KMS-11 (cell line): ENCODE results near the gene ZNF195.
"Not testable (repeated sequence)": the region's sequence is repeated elsewhere in the genome, so short reads cannot be mapped to it uniquely, and the experiment has no call there.

Experiments used
- H2AFZ ChIP-seq: fragments of 200-600 bp; sonication (generic); 2 replicates; pipeline ENCODE4 v1.6.1; 2016; ENCODE audit warnings: antibody characterized with exemption, mixed run types, low read depth
- H3K27ac ChIP-seq: fragments of 200-600 bp; sonication (generic); 2 replicates; pipeline ENCODE4 v1.6.1; 2016; ENCODE audit warnings: mild to moderate bottlenecking, mixed run types
- H3K27me3 ChIP-seq: fragments of 200-600 bp; sonication (generic); 2 replicates; pipeline ENCODE4 v1.6.1; 2017; ENCODE audit warnings: mild to moderate bottlenecking, low read depth, mixed run types, moderate library complexity; ENCODE audit not compliant: insufficient read depth
- H3K36me3 ChIP-seq: fragments of 200-600 bp; sonication (generic); 2 replicates; pipeline ENCODE4 v1.6.1; 2017; ENCODE audit warnings: mild to moderate bottlenecking, mixed run types; ENCODE audit not compliant: insufficient read depth
- H3K4me1 ChIP-seq: fragments of 200-600 bp; sonication (generic); 2 replicates; pipeline ENCODE4 v1.6.1; 2016; ENCODE audit warnings: mild to moderate bottlenecking, low read depth, mixed run types; ENCODE audit not compliant: poor library complexity, severe bottlenecking
- H3K4me2 ChIP-seq: fragments of 200-600 bp; sonication (generic); 2 replicates; pipeline ENCODE4 v1.7.0; 2016; ENCODE audit warnings: mild to moderate bottlenecking, mixed run types
- H3K4me3 ChIP-seq: fragments of 200-600 bp; sonication (generic); IDR thresholded peaks from 2 replicates; pipeline ENCODE4 v1.6.1; 2017; ENCODE audit warnings: low read depth, low read length, mixed read lengths; ENCODE audit not compliant: insufficient read depth
- H3K79me2 ChIP-seq: fragments of 200-600 bp; sonication (generic); 2 replicates; pipeline ENCODE4 v1.6.1; 2016; ENCODE audit warnings: low read depth, mixed run types; ENCODE audit not compliant: insufficient read depth
- H3K9ac ChIP-seq: fragments of 200-600 bp; sonication (generic); 2 replicates; pipeline ENCODE4 v1.6.1; 2016; ENCODE audit warnings: mild to moderate bottlenecking, mixed run types
- H4K20me1 ChIP-seq: fragments of 200-600 bp; sonication (generic); 2 replicates; pipeline ENCODE4 v1.6.1; 2016; ENCODE audit warnings: mild to moderate bottlenecking, mixed run types; ENCODE audit not compliant: insufficient read depth

Gene ZNF195

DNA sequence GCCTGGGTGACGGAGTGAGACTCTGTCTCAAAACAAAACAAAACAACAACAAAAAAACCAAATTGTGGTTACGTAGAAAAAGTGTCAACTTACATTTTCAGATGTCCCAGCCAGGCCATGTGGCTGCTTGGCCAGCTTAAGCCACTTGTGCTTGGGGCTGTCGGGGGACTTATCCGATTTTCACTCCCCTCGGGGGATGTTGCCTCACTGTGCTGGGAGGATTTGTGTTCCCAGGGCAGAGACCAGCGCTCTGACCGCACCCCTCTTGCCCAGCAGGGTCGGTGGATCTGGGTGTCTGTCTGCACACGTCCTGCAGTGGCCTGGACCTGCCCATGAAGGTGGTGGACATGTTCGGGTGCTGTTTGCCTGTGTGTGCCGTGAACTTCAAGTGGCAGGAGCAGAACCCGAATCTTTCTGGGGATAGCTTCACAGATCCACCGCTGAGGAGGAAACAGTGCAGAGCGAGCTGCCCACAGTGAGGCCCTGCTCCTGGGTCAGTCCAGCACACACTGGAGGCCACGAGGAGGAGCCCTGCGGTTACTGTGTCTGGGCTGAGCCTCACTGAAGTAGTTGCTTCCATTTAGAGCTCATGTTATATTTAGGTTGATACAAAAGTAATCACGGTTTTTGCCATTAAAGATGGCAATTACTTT, 27.4 kb upstream of the ZNF195 start:
- H4K20me1 ChIP-seq, H3K4me1 ChIP-seq, H3K4me3 ChIP-seq, H3K27me3 ChIP-seq, H2AFZ ChIP-seq, H3K27ac ChIP-seq, H3K9ac ChIP-seq, H3K4me2 ChIP-seq, H3K79me2 ChIP-seq, H3K36me3 ChIP-seq: not testable (repeated sequence)

DNA sequence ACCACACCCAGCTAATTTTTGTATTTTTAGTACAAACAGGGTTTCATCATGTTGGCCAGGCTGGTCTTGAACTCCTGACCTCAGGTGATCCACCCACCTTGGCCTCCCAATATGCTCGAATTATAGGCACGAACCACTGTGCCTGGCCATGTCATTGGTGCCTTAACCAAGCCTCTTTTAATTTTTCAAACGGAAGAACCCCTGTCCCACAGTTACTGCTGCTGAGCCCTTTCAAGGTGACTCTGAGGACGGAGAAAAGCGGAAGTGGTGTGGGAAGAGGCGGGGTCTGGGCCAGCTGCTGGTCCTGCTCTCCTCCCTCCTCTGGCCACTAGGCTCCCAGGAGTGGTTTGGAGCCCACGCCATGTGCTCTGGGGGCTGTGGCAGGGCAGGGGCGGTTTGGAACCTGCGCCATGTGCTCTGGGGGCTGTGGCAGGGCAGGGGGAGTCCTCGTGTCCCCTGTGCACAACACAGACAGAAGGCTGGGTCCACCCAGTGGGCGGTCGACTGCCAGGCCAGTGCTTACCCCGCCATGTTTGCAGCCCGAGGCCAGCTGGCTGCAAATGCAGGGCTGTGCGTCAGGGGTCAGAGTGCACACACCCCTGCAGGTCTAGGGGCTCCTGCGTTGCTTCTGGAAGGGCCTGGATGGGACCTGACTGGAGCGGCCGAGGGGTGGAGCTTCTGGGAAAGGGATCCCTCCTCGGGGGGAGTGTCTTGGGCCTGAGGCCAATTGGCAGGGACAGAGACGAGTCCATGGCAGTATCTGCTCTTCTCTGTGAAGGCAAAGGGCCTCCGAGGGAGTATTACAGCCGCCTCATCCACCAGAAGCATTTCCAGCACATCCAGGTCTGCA, 25.4 kb upstream of the ZNF195 start:
- H2AFZ ChIP-seq, H3K4me2 ChIP-seq, H3K27ac ChIP-seq, H3K4me1 ChIP-seq, H4K20me1 ChIP-seq, H3K36me3 ChIP-seq, H3K4me3 ChIP-seq, H3K79me2 ChIP-seq, H3K27me3 ChIP-seq, H3K9ac ChIP-seq: not testable (repeated sequence)

DNA sequence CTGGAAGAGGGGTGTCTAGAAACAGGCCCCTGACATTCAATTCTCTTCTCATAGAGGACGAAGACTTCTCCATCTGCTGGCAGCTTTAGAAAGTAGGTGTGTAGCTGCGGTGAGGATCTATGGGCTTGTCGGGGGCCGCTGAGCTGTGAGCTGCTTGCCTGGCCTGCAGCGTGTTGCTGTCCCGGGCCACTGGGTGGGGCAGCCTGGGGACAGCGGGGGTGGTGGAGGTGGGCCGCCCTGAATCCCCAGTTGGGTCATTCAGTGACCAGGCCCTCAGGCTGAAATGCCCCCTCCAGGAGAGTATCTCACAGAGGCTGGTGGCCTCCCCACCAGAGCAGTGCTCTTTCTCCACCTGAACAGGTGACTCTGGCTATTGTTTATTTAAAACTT, 23.9 kb upstream of the ZNF195 start:
- not testable (repeated sequence) for H4K20me1 ChIP-seq, H2AFZ ChIP-seq, H3K27ac ChIP-seq, H3K4me2 ChIP-seq, H3K4me3 ChIP-seq, H3K9ac ChIP-seq, H3K79me2 ChIP-seq, H3K36me3 ChIP-seq, H3K4me1 ChIP-seq, H3K27me3 ChIP-seq

DNA sequence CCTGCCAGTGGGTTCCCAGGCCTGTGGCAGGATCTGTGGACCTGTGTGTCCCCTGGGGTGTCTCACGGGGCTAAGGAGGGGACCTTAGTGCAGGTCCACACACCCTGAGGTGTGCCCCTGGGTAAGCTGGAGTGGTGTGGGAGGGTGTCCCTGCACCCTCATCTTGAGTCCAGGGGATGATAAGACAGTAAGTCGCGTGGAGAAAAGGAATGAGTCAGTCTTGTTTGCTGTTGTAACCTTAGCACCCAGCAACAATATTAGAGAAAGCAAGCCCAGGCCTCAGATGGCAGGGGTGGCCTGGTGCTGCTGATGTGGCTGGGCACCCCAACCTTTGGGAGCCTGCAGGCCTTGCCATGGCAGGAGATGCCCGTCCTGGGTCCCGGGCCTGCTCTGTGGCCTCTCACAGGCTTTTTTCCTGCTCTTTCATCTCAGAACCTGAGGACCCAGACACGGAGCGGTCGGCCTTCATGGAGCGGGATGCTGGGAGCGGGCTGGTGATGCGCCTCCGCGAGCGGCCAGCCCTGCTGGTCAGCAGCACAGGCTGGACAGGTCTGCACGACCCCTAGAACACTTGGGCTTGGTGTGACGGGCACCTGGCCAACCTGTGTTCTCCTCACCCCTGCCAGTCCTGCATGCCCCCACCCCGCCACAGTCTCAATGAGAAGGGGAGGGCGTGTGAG, 23.4 kb upstream of the ZNF195 start:
- not testable (repeated sequence) for H3K27ac ChIP-seq, H4K20me1 ChIP-seq, H3K4me1 ChIP-seq, H3K79me2 ChIP-seq, H3K4me3 ChIP-seq, H3K36me3 ChIP-seq, H3K27me3 ChIP-seq, H3K9ac ChIP-seq, H3K4me2 ChIP-seq, H2AFZ ChIP-seq

DNA sequence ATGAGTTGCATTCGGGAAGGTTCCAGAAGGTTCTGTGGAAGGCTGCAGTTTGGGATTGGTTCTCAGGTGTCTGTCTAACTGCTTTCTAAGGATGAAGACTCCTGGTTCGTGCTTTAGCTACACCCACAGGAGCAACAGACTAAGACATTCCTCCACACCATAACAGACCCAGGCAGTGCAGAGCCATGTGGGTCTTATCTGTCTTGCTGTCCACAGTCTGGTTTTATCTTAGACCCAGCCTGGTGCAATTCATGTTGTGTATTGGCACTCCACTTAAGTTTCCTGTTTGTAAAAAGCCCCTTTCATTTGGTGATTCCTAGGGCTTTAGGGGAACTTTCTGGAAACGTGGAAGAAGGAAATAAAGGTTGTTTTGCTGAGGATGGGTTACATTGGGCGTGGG, 22.1 kb upstream of the ZNF195 start:
- H3K4me1 ChIP-seq, H3K79me2 ChIP-seq, H3K4me3 ChIP-seq, H3K27me3 ChIP-seq, H4K20me1 ChIP-seq, H3K27ac ChIP-seq, H3K4me2 ChIP-seq, H2AFZ ChIP-seq, H3K36me3 ChIP-seq, H3K9ac ChIP-seq: not testable (repeated sequence)

DNA sequence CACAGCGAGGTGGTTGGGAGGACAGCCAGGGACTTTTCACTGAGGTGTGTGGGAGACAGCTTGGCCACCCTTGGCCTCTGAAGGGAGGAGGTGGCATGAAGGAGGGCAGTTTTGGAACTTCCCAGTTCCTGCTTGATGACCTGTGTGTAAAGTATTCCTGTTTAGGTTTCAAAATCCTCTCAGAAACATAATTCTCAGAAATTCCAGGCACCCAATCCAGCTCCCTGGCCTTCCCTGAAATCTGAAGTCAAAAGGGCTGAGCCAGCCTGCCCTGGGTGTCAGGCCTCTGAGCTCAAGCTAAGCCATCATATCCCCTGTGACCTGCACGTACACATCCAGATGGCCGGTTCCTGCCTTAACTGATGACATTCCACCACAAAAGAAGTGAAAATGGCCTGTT, 19.6 kb upstream of the ZNF195 start:
- not testable (repeated sequence) for H3K9ac ChIP-seq, H3K4me3 ChIP-seq, H3K4me1 ChIP-seq, H3K36me3 ChIP-seq, H3K4me2 ChIP-seq, H3K79me2 ChIP-seq, H3K27ac ChIP-seq, H2AFZ ChIP-seq, H3K27me3 ChIP-seq, H4K20me1 ChIP-seq

DNA sequence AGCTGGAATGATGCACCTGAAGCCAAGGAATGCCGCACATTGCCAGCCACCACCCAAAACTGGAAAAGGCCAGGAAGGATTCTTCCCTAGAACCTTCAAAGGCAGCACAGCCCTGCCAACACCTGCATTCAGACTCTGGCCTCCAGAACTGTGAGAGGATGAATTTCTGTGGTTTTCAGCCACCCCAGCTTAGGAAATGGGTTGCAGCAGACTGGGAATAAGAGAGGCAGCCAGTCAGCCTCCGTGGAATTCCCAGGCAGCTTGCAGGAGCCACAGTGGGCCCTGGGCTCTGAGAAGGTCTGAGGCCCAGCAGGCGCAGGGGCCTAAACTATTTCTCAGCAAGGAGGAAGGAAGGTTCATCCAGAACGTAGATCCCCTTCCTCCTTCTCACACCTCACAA, 19.2 kb upstream of the ZNF195 start:
- not testable (repeated sequence) for H4K20me1 ChIP-seq, H3K4me3 ChIP-seq, H3K36me3 ChIP-seq, H3K9ac ChIP-seq, H3K27me3 ChIP-seq, H3K4me1 ChIP-seq, H2AFZ ChIP-seq, H3K4me2 ChIP-seq, H3K79me2 ChIP-seq, H3K27ac ChIP-seq

DNA sequence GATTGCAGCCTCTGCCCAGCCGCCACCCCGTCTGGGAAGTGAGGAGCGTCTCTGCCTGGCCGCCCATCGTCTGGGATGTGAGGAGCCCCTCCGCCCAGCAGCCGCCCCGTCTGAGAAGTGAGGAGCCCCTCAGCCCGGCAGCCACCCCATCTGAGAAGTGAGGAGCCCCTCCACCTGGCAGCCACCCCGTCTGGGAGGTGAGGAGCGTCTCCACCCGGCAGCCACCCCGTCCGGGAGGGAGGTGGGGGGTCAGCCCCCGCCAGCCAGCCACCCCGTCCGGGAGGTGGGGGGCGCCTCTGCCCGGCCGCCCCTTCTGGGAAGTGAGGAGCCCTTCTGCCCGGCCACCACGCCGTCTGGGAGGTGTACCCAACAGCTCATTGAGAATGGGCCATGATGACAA, 18.3 kb upstream of the ZNF195 start:
- not testable (repeated sequence) for H3K79me2 ChIP-seq, H3K36me3 ChIP-seq, H2AFZ ChIP-seq, H3K27ac ChIP-seq, H3K4me3 ChIP-seq, H4K20me1 ChIP-seq, H3K4me2 ChIP-seq, H3K27me3 ChIP-seq, H3K9ac ChIP-seq, H3K4me1 ChIP-seq

DNA sequence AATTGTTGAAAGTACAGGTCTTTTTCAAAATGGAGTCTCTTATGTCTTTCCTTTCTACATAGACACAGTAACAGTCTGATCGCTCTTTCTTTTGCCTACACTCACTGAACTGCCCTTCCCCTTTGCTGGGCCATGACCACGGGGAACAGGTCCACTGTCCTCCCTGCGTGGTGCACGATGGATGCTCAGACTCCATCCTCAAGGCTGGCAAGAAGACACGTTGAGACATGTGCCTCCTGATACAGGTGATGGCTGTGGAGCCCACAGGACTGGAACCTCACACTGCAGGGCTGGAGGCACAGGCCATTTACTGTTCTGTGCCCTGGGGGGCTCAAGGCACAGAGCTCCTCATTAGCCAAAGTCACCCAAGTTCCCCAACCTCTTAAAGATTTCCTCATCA, 16.5 kb upstream of the ZNF195 start:
- not testable (repeated sequence) for H3K9ac ChIP-seq, H3K36me3 ChIP-seq, H3K4me3 ChIP-seq, H2AFZ ChIP-seq, H4K20me1 ChIP-seq, H3K79me2 ChIP-seq, H3K27me3 ChIP-seq, H3K4me2 ChIP-seq, H3K27ac ChIP-seq, H3K4me1 ChIP-seq

DNA sequence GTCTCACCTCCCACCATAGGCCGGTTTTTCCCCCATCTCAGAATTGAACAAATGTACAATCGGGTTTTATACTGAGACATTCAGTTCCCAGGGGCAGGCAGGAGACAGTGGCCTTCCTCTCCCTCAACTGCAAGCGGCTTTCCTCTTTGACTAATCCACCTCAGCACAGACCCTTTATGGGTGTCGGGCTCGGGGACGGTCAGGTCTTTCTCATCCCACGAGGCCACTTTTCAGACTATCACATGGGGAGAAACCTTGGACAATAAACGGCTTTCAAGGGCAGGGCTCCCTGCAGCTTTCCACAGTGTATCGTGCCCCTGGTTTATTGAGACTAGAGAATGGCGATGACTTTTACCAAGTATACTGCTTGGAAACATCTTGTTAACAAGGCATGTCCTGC, 16.0 kb upstream of the ZNF195 start:
- H3K27ac ChIP-seq, H3K79me2 ChIP-seq, H2AFZ ChIP-seq, H3K36me3 ChIP-seq, H3K27me3 ChIP-seq, H3K4me1 ChIP-seq, H3K4me3 ChIP-seq, H3K9ac ChIP-seq, H4K20me1 ChIP-seq, H3K4me2 ChIP-seq: not testable (repeated sequence)
